Renal cortical epithelial cell (primary cell): Measurements from ENCODE around the gene ATAD3A. TPM values are rescaled to one million over a fixed set of nuclear protein-coding genes. Genes with fewer than 3 reads are reported as not detected.
"Not testable (repeated sequence)": the region's sequence is repeated elsewhere in the genome, so short reads cannot be mapped to it uniquely, and the experiment has no call there.

Experiments used
- DNase-seq: peaks from one replicate; pipeline ENCODE4 v3.0.0-alpha.2; 2011; ENCODE audit warnings: low read depth
- total RNA-seq: library from RNA; depleted of rRNA; stranded (reverse); fragments of >200 nt; gene quantifications from 2 replicates; pipeline ENCODE4 v1.2.3, GENCODE V29; 2014

Gene ATAD3A
- total RNA-seq, 1 donor from 2014 or later, result 27.0 TPM

DNA sequence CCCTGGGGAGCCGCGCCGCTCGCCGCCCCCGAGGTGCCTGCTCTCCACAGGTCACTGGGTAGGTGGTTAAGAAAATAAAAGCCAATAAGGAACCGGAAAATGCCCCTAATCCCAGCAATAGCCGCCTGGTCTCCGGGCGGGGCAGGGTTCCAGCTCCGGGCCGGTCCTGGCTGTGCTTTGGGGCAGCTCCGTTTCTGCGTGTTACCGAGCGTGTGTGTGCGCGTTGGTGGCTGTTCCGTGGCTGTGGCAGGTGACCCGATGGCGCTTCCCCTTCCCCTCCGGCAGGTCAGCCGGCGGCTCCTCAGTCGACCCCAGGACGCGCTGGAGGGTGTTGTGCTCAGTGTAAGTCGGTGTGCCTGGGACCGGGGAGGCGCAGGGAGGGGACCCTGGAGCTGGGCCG is 11.3 kb downstream of the ATAD3A start:
- DNase-seq, result not testable (repeated sequence)

DNA sequence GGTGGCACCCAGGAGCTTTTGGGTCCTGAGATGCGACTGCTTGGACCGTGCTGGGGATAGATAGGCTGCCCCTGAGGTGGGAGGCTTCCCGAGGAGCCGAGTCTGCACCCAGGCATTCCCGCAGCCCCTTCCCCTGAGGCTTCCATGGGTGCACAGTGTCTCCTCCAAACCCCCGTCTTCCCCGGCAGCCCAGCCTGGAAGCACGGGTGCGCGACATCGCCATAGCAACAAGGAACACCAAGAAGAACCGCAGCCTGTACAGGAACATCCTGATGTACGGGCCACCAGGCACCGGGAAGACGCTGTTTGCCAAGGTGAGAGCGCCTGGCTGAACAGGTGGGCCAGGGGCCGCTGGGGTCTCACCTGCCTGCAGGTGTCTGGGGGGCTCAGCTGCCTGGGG is 11.7 kb downstream of the ATAD3A start:
- DNase-seq, result not testable (repeated sequence)

DNA sequence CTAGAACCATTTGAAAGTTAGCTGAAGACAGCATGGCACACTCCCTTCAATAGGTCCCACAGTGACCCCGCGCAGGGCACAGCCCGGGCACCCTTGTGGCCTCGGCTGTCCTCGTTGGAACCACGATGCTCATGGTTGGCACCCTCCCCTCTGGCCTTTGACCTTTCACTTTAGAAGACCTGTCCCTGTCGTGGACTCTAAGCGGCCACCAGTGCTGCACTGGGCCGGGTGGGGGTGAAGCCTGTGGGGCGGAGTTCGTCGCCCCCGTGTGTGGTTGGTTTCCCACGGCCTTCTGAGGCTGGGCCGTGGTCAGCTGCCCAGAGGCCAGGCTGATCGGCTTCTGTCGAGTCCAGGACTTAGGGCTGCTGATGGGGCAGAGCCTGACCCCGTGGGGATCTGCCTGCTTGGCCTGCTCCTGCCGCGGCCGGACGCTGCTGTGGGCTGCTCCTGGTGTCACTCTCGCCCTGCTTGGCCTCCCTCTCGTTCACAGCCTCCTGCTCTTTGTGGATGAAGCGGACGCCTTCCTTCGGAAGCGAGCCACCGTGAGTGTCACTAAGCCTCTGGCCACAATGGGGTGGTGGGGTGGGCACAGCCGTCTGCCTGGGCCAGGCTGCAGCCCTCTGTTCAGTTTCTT is 12.9 kb downstream of the ATAD3A start:
- DNase-seq, result not testable (repeated sequence)

DNA sequence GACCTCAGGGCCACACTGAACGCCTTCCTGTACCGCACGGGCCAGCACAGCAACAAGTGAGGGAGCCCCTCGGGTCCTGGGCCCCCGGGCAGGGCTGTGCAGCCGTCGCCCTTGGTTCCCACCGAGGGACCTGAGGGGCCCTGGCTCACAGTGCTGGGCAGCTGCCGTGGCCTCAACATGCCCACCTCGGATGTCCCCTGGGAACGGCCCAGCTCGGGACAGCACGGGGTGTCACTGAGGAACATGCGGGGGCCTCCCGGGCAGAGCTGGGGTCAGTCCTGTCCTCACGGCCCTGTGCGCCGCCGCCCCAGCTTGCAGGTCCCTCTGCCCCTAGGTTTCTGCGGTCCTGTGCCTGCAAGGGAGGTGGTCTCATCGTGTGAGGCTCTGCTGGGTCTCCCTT is 14.5 kb downstream of the ATAD3A start:
- DNase-seq, result not testable (repeated sequence)

DNA sequence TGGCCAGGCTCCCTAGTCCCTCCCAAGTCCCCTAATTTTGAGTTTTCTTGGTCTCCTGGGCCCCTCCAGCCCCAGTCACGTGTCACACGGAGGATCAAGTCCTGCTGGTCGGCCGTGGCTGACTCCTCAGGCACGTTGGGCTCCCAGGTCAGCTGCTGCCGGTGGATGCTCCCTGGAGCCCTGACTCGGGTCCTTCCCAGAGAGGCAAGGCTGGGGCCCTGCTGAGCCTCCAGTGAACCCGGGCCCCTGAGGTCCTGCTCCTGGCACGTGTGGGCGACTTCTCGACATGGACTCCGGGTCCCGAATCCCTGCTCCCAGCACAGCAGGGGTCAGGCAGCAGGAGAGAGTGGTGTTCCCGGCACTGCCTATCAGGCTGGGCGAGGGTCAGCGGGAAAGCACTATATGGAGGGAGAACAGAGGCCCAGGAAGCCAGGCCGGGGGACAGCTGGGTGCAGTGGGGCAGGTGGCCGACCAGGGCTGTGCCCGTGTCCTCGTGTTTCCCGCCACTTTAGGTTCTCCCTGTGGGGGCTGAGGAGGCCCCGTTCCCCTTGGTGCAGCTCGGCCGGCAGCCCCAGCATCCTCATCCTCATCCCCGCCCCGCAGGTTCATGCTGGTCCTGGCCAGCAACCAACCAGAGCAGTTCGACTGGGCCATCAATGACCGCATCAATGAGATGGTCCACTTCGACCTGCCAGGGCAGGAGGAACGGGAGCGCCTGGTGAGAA is 15.3 kb downstream of the ATAD3A start:
- DNase-seq, result no peak

DNA sequence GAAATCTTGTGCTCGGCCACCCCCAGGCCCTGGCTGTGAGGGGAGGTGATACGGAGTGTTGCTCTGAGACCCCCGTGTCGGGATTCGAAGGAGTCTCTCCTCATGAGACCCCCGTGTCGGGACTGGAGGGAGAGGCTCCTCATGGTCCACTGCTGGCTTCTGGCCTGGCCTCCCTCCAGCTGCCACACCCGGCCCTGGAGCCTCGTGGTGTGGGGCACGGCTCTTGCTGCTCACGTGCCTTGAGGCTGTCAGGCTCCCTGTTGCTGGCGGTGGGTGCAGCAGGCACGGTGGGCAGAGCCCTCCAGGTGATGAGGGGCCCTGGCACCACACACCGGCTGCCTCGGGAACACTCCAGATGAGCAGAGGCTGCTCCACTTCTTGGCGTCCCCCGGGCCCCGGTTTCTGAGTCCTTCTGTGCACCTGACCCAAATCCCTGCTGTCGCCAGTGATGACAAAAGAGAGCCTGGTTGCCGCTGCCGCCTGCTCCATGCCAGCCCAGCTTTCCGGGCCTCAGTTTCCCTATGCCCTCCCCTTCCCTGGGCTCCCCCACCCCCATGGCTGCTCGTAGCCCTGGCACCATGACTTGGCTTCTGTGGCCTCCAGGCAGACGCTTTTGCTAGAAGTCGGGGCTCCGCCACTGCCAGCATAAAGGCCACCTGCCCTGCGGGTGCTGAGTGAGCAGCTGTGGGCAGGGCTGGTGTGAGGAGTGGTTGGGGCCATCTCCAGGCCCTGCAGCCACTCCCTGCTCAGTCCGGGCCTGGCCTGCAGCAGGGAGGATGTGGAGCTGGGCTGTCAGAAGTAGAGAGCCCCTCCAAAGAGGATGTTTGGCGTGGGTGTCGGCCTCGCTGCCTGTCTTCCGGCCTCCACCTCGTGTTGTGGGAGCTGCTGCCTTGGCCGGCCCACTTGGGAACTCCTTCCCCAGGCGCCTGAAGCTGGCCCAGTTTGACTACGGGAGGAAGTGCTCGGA is 16.6 kb downstream of the ATAD3A start:
- no peak for DNase-seq

DNA sequence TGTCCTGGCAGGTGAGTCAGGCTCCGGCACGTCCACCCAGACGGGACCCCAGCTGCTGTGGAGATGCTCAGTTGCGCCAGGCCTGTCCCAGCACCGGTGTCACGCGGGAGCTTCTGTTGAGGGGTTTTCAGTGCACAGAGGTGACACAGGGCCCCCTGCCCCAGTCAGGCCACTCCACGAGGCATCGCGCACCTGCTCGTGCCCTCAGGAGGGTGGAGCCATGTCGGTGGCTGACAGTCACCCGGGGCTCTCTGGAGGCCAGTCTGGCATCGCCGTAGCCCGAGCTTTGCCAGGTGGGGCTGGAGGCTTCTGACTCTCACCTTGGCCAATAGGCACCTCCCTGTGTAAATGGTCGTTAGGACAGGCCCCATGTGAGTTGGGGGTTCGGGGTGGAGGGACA is 17.4 kb downstream of the ATAD3A start:
- DNase-seq, result no peak

DNA sequence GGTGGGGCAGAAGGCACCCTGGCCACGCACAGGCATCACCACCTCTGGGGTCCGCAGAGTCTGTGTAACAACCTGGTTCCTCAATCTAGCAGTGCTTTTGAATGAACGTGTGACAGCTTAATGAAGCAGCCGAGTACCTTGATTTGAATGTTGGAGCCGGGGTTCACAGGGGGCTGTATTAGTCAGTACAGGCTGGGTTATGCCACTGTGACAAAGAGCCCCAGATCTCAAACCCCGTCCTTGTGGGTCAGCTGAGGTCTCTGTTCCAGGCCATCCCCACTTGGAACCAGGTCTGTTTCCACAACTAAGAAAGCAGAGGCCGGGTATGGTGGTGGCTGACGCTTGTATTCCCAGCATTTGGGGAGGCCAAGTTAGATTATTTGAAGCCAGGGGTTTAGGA is 18.0 kb downstream of the ATAD3A start:
- DNase-seq, result no peak

DNA sequence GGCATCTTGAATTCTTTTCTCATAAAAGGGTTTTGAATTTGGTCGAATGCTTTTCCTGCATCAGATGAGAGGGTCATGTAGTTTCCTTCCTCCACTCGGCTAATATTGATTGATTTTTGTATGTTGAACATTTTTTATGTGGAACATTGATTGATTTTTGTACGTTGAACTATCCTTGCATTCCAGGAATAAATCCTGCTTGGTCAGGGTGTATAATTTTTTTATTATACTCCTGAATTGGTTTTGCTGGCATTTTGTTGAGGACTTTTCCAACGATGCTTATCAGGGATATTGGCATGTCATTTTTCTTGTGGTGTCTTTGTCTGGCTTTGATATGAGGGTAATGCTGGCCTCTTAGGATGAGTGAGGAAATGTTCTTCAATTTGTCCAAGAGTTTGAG is 20.0 kb downstream of the ATAD3A start:
- no peak for DNase-seq

DNA sequence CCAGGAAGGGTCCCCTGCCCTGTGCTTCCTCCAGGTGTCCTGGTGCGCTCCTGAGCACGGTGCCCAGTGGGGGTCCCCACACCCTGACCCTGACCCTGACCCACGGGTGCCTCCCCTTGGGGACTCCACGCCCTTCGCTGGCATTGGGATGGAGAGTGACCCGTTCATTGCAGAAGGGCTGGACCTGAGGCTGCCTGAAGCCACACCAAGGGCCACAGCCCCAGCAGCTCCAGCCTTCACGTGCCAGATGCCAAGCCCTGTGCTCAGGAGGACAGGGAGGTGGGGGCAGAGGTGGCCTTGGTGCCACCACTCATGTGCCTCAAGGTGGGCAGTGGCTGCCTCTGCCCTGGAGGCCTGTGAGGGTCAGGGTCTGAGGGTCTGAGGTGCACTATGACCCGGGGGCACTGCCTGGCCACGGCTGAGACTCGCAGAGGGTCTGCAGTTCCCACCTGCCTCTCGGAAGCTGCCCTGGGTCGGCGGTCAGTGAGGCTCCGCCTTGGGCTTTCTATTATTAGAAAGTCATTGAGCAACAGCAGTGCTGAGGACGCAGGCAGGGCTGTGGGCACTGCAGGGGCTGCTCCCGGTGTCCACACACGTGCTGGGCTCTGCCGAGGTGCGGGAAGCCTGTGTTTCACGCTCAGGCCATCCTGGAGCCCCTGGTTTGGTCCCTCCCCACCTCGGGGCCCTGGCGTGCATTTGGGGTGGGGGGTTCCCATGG is 21.4 kb downstream of the ATAD3A start:
- not testable (repeated sequence) for DNase-seq

DNA sequence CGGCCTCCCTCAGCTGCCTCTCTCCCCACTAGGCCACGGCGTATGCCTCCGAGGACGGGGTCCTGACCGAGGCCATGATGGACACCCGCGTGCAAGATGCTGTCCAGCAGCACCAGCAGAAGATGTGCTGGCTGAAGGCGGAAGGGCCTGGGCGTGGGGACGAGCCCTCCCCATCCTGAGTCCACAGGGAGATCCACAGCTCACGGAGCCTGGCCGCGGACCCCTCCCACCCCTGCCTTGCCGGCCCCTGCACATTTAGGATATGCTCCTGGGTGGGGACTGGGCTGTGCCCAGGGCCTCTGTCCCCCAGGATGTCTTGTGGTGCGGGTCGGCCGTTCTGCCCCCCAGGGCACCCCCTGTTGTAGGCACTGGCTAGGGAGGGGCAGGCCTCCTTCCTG is 21.9 kb downstream of the ATAD3A start:
- not testable (repeated sequence) for DNase-seq

DNA sequence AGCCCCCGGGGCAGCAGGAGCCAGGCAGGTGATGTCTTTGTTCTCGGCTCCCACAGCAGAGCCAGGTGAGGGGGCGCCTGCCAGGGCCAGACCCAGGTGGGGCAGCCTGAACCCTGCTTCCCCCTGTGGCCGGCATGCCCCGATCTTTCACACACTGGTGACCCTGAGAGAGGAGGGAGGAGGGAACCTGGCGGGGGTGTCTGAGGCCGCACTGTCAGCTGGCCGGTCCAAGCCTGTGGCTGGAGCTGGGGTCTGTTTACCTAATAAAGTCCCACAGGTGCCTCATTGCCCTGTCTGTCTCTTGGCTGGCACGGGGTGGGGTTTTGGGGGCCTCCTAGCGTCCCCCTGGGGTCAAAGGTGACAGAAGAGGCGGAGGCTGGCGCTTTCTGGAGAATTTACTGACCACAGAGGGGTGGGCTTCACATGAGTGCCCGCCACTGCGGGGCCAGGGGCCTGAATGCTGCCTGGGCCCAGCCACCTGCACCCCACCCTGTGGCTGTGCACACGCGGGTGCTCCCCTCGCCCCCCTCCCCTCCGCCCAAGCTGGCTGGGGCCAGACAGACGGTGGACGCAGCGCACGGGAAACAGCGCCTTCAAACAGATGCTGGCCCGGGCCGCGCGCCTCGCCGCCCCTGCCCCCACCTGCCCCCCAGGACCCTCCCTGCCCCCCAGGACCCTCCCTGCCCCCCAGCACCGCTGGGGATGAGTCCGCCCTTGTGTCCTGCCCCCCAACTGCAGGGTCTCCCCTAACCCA is 22.6 kb downstream of the ATAD3A start:
- DNase-seq, result no peak

DNA sequence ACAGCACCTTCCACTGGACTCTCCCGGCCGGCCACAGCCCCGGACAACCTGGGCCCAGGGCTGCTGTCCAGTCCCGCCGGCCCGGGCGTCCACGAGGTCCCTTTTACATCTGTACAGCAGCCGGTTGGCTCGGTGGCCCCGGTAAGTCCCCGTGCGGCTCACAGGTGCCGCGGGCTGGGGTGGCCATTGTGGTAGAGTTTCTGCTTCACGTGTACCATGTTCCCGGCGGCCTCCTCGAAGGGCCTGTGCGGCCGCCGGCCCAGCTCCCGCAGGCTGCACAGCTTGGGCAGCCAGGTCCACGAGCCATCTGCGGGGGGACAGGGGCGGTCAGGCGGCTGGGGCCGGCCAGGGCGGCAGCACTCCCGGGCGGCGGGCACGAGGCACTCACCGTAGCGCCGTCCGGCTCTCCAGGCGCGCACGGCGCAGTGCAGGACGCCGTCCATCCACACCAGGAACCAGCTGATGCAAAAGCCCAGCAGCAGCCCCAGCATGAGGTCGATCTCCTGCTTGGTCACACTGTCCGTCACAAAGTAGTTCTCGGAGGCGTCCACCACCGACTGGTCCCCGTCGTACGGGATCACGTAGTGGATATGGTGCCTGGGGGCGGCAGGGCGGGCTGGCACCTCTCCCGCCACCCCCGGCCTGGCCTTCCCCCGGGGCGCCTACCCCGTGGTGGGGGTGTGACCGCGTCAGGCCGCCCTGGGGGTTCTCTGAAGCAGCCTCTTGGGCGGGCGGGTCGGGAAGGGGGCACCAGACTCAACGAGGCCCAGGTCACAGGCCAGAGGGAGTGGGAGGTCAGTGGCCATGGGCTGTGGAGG is 23.4 kb downstream of the ATAD3A start:
- DNase-seq, result no peak

DNA sequence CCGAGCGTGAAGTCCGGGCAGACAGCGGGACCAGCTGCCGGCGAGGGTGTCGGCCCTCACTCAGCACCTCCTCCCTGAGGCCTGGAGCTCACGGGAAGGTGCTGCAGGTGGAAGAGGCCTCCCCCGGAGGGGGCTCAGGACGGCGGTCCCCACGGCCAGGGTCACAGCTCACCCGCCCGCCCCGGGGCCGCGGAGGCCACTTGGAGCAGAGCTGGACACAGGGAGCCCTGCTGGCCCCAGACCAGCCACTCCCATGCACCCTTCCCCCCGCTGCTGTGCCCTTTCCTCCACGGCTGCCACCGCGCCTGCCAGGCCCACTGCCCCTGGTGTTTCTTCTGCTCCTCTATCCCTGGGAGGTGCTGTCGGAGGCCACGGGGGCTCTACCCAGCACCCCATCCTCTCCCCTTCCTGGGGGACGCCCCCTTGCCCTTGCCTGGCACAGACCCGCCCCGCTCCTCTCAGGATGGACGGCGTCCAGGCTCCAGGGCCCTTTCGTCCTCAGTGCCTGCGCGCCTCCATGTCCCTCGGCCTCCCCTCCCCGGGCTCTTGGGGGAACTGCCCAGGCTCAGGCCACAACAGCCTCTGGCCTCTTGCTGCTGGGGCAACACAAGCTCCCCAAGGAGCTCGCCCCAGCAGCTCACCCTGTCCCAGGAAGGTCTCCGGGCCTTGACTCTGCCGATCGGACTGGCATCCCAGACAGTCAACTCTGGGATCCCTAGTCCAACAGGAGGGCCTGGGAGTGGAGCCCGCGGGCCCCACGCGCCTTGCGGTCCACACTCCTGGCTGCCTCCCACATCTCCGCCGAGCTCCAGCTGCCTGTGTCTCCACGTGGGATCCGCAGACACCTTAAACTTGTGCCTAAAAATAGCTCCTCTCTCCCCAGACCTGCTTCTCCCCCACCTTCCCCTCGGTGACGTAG is 24.3 kb downstream of the ATAD3A start:
- DNase-seq, result no peak

DNA sequence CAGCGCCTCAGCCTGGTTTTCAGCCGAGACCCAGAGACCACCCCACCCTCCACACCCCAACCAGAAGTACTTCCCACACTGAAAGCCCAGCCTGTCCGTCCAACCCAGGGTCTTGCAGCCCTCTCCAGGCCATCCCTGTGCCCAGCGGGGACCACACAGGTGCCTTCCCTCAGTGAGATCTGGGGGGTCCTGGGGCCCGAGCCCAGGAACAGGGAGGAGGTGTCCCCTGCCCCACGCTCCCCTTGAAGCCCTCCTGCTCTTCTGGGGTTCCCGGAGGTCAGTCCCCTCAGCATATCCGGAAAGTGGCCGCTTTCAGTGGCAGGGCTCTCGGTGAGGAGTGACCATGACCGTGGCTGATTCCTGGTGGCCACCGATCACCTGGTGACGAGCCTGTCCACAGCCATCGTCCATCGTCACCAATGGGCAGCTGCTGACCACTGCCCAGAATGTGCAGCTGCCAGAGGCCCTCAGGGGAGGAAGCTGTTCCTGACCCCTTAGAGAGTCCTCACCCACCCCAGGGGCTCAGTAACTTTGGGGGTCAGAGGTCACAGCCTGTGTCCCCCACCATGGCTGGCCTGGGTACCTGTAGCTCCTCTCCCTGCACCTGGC is 25.1 kb downstream of the ATAD3A start:
- DNase-seq, result no peak

DNA sequence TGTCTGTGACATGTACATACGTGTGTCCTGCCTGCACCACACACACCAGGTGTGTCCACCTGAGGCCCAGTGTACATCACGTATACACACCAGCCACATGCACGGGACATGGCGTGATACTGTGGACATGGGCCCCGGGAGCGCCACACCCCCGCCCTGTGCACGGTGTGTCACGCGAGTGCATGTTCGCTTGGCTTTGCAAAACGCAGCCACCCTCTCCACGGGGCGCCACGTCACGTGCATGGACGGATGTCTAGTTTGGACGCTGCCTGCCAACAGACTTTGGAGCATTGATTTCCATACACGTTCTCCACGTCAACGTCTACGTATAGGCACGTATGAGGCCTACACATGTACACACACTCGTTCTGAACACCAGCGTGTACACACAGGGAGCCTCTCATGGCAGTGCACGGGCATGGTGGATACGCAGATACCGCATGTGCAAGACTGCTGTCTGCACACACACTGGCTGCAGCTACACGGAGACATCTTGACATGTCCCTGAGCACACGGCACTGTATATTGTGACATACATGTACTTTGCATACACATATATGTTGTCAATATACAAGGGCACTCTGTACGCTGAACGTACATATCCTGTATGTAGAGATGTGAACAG is 25.8 kb downstream of the ATAD3A start:
- no peak for DNase-seq

DNA sequence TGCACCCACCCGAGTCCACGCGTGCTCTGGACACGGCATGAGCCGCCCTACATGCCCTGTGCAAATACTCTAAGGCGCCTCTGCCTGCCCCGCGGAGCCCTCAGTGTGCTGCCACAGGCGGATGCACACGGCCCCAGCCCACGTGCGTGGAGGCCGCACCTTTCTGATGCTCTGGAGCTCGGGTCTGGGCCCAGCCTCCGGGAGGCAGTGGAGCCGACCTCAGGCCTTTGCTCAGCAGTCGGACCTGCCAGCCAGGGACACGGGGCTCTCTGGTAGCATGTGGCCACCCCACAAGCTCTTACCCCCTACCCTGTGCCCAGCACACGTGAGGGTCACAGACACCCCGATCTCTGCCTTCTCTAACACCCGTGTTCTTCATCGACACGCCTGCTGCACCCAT is 26.4 kb downstream of the ATAD3A start:
- no peak for DNase-seq

DNA sequence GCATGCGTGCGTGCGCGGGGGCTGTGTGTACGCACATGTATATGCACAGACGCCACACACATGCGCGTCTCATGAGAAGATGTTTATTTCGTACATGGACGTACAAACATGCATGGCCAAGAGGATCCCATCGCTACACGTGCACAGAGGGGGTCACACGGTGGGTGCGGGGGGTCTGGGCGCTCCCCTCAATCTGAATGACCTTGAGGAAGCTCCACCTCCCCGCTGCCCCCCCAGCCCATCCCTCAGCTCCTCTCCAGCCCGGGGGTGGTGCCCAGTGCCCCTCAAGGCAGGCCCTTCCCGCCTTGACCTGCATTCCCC is 27.0 kb downstream of the ATAD3A start:
- DNase-seq, result no peak
